GM19467 (cell line): ENCODE measurements around the gene PSMA7.

Source experiments
- ATAC-seq: cut with Tn5 transposase; IDR thresholded peaks from one replicate; pipeline ENCODE4 v1.9.1; 2021; ENCODE audit warnings: mild to moderate bottlenecking, moderate library complexity; ENCODE audit not compliant: unreplicated experiment

PSMA7 gene

DNA sequence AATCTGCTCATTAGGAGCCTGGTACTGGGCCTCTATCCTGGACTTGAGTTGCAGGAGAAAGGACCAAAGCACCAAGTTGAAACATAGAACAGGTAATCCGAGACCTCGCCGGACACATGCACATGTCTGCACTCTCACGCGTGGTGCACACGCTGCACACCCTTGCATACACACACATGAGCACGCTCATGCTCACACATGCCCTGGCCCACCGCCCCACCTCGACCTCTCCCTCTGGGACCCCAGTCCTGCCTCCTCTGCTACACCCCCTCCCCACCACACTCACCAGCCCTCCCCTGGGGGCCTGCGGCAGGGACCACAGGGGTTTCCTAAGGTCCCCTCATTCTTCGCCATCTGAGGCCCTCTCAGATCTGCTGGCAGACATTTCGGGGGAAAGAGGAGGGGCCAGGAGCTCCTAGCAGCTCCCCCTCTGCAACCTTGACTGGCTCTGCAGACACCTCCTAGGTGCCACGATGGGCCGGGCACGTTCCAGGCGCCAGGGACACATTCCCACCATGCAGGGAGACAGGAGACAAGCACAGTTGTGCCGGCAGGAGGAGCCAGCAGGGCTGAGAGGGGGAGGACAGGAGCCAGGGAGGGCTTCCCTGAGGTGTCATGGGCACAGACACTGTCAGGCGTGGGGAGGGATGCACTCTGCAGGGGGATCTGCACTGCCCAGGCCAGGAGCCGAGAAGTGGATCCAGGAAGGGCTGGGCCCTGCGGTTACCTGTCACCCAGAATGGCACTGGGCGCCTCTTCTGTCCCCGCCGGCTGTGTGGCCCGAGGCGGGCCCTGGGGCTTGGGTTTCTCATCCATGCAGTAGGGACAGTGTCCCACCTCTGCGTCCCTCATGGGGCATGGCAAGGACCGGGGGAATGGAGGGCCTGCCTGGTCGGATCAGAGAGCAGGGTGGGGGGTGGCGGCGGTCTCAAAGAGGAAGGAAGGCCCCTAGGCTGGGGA is 46.5 kb downstream of the PSMA7 start:
- no peak for ATAC-seq

DNA sequence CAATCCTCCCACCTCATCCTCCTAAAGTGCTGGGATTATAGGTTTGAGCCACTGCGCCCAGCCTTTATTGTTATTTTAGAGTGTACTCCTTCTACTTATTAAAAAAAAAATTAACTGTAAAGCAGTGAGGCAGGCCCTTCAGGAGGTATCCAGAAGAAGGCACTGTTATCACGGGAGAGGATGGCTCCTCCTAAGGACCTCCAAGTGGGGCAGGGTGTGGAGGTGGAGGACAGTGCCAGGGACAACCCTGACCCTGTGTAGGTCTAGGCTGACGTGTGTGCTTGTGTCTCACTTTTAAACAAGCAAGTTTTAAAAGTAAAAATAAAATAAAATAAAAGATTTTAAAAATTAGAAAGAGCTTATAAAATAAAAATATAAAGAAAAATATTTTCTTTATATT is 53.8 kb downstream of the PSMA7 start:
- ATAC-seq, result no peak

DNA sequence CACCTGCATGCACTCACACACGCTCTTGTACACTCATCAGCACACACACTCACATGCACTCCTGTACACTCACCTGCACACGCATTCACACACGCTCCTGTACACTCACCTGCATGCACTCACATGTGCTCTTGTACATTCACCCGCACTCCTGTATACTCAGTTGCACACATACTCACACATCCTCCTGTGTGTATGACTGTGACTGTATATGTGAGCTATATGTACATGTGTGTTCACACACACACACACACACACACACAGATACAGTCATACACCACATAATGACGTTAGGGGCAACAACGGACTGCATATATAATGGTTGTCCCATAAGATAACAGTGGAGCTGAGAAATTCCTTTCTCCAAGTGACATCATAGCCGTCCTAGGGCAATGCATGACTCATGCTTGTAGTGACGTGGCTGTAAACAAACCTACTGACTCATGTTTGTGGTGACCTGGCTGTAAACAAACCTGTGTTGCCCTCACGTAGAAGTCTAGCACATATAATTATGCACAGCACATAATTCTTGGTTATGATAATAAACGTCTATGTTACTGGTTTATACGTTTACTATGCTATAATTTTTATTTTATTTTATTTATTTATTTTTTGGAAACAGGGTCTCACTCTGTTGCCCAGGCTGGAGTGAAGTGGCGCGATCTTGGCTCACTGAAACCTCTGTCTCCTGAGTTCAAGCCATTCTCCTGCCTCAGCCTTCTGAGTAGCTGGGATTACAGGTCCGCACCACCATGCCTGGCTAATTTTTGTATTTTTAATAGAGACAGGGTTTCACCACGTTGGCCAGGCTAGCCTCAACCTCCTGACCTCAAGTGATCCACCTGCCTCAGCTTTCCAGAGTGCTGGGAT is 54.7 kb downstream of the PSMA7 start:
- no peak for ATAC-seq

DNA sequence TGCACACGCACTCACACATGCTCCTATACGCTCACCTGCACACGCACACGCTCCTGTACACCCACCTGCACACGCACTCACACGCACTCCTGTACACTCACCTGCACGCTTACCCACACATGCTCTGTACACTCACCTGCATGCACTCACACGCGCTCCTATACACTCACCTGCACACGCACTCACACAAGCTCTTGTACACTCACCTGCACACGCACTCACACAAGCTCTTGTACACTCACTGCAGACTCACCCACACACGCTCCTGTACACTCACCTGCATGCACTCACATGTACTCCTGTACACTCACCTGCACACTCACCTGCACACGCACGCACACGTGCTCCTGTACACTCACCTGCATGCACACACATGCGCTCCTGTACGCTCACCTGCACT is 55.6 kb downstream of the PSMA7 start:
- ATAC-seq, result no peak

DNA sequence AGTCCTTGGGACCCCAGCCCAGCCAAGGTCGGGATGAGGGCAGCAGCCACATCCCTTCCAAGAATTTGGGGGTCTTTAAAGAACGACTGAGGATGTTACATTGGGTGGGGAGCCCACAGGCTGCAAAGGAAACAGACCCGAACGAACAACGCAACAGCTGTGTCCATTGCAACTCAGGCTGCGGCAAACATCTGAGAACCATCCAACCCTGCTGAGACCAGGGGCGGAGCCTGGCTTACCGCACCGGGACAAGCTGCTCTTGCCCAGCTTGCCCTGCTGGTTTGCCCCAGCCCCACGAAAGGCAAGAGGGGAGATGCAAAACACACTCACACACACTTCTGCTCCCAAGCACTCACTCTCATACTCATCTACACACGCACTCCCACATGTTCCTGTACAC is 56.0 kb downstream of the PSMA7 start:
- no peak for ATAC-seq
